ENCODE measurements around the gene HPSE.

GRCh38 chr4:83382850-83383249, 48.2 kb upstream of the HPSE start:
- TF ChIP-seq, protein P1, sequence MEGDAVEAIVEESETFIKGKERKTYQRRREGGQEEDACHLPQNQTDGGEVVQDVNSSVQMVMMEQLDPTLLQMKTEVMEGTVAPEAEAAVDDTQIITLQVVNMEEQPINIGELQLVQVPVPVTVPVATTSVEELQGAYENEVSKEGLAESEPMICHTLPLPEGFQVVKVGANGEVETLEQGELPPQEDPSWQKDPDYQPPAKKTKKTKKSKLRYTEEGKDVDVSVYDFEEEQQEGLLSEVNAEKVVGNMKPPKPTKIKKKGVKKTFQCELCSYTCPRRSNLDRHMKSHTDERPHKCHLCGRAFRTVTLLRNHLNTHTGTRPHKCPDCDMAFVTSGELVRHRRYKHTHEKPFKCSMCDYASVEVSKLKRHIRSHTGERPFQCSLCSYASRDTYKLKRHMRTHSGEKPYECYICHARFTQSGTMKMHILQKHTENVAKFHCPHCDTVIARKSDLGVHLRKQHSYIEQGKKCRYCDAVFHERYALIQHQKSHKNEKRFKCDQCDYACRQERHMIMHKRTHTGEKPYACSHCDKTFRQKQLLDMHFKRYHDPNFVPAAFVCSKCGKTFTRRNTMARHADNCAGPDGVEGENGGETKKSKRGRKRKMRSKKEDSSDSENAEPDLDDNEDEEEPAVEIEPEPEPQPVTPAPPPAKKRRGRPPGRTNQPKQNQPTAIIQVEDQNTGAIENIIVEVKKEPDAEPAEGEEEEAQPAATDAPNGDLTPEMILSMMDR (IDR thresholded peaks at IDR 0.05; ENCODE audit: poor library complexity), result no peak
- TF ChIP-seq EZH2phosphoT487 (IDR thresholded peaks at IDR 0.05; ENCODE audit: low read depth, severe bottlenecking, unreplicated experiment), result no peak

Measured in hepatocyte (in vitro differentiated cells).